NT2/D1 (cell line): ENCODE data around the gene VIT.

Experiments used
- SUZ12 ChIP-seq: IDR thresholded peaks from 2 replicates; pipeline ENCODE4 v1.6.1; 2011; ENCODE audit not compliant: insufficient read length, insufficient read depth; ENCODE audit errors: extremely low read depth
- YY1 ChIP-seq: IDR thresholded peaks from 2 replicates; pipeline ENCODE4 v1.6.1; 2011; ENCODE audit not compliant: insufficient read length, insufficient read depth
- ZNF274 ChIP-seq: IDR thresholded peaks from 2 replicates; pipeline ENCODE4 v1.6.1; 2011; ENCODE audit warnings: mild to moderate bottlenecking, low read depth, low read length

- TF ChIP-seq YY1 (no peak), ZNF274 (no peak), SUZ12 (no peak)
These were observed 18.4 kb upstream of the VIT start for GRCh38 chr2:36677996-36678605.
